ENCODE results near the gene TTC32. TPM values are rescaled to one million over a fixed set of nuclear protein-coding genes. Genes with fewer than 3 reads are reported as not detected.
"Not testable (repeated sequence)": the region's sequence is repeated elsewhere in the genome, so short reads cannot be mapped to it uniquely, and the experiment has no call there.

Gene TTC32
- total and polyA plus RNA-seq, 2 of the 4 experiments (the other 2 are of a cell fraction): 1.1 to 3.9 TPM

- H3K4ac ChIP-seq (ENCODE audit: low read depth, low read length); H3K14ac ChIP-seq (replicated peaks; ENCODE audit: low read depth, low read length); H2BK120ac ChIP-seq (ENCODE audit: low read depth, low read length); H2AFZ ChIP-seq (replicated peaks; ENCODE audit: low read length, poor library complexity); H3K4me3 ChIP-seq (ENCODE audit: insufficient read depth, low read depth, low read length); H4K5ac ChIP-seq (ENCODE audit: low read depth, low read length); H3K27ac ChIP-seq (ENCODE audit: insufficient read depth, low read length); BruUV-seq (replicated peaks); H4K8ac ChIP-seq (ENCODE audit: low read depth in 2 of 2, low read length in 2 of 2); H3K36me3 ChIP-seq (ENCODE audit: control insufficient read depth, insufficient read depth, low read length); H3K56ac ChIP-seq (ENCODE audit: extremely low read depth, insufficient read depth, low read length); H3K9ac ChIP-seq (ENCODE audit: low read depth, low read length); H2BK15ac ChIP-seq (ENCODE audit: low read depth, low read length); H2BK20ac ChIP-seq (ENCODE audit: low read depth, low read length); H2AK9ac ChIP-seq (replicated peaks; ENCODE audit: low read depth, low read length, poor library complexity); H2BK5ac ChIP-seq (ENCODE audit: low read depth, low read length, poor library complexity, severe bottlenecking); H3K9me1 ChIP-seq (ENCODE audit: insufficient read depth, low read length); POLR2A ChIA-PET (ENCODE audit: unreplicated experiment); ATAC-seq (ENCODE audit: low read depth); H3K18ac ChIP-seq (ENCODE audit: low read depth, low read length); H3K23ac ChIP-seq (ENCODE audit: low read depth, low read length); H4K20me1 ChIP-seq (ENCODE audit: insufficient read depth, low read length); DNase-seq; H3K4me1 ChIP-seq (ENCODE audit: control insufficient read depth, insufficient read depth, low read length); intact Hi-C loops (cut with micrococcal nuclease); dilution Hi-C loops (cut with HindIII; ENCODE audit: low sequenced_read_pairs, unreplicated experiment); H2AK5ac ChIP-seq (ENCODE audit: low read depth, low read length); H3K9me3 ChIP-seq (ENCODE audit: control insufficient read depth, insufficient read depth, low read length); in situ Hi-C loops (cut with MboI; ENCODE audit: low sequenced_read_pairs); CTCF ChIA-PET; H3K27me3 ChIP-seq (ENCODE audit: control insufficient read depth, insufficient read depth, low read length); H3K4me2 ChIP-seq (ENCODE audit: low read depth, low read length); H4K91ac ChIP-seq (ENCODE audit: insufficient read depth, low read depth, low read length): not testable (repeated sequence)
- peaks cover 4 to 12% of the 10 kb centered on the region in 2 experiments; a peak in 2 of 4 replicates for H3K79me1 ChIP-seq (ENCODE audit: low read depth in 1 of 2, low read length in 2 of 2)
- WGBS, 2 experiments (ENCODE audit: extremely low coverage in 2 of 2, insufficient read length in 1 of 2): no CpG with 5 or more reads among the region's 4 CpGs
These were observed 9.8 kb downstream of the TTC32 start for GRCh38 chr2:19891971-19892370.

Measured in IMR-90 (cell line).